Kidney epithelial cell (primary cell): ENCODE results near the gene ELOVL2. TPM values are rescaled to one million over a fixed set of nuclear protein-coding genes. Genes with fewer than 3 reads are reported as not detected.

Experiments
- DNase-seq: peaks from one replicate; pipeline ENCODE4 v3.0.0-alpha.2; 2010; ENCODE audit warnings: low read depth
- H3K27me3 ChIP-seq: 2 replicates; pipeline ENCODE4 v1.6.0; 2011; ENCODE audit warnings: low read length; ENCODE audit not compliant: control insufficient read depth, insufficient read depth
- H3K36me3 ChIP-seq: 2 replicates; pipeline ENCODE4 v1.5.1; 2011; ENCODE audit warnings: low read length; ENCODE audit not compliant: control insufficient read depth, insufficient read depth
- H3K4me3 ChIP-seq: 2 replicates; pipeline ENCODE4 v1.5.1; 2011; ENCODE audit warnings: low read depth, mild to moderate bottlenecking, control low read depth, low read length
- total RNA-seq: library from RNA; depleted of rRNA; stranded (reverse); fragments of >200 nt; gene quantifications from 2 replicates; pipeline ENCODE4 v1.2.3, GENCODE V29; 2015
- TF ChIP-seq, protein P1 (sequence below): IDR thresholded peaks from 2 replicates; pipeline ENCODE4 v1.5.1; 2011; ENCODE audit warnings: mild to moderate bottlenecking, moderate library complexity, low read length, control low read depth, inconsistent platforms; ENCODE audit not compliant: insufficient read depth, poor library complexity, severe bottlenecking

The ELOVL2 gene
- total RNA-seq, 1 donor from 2014 or later, result 0.84 TPM

DNA sequence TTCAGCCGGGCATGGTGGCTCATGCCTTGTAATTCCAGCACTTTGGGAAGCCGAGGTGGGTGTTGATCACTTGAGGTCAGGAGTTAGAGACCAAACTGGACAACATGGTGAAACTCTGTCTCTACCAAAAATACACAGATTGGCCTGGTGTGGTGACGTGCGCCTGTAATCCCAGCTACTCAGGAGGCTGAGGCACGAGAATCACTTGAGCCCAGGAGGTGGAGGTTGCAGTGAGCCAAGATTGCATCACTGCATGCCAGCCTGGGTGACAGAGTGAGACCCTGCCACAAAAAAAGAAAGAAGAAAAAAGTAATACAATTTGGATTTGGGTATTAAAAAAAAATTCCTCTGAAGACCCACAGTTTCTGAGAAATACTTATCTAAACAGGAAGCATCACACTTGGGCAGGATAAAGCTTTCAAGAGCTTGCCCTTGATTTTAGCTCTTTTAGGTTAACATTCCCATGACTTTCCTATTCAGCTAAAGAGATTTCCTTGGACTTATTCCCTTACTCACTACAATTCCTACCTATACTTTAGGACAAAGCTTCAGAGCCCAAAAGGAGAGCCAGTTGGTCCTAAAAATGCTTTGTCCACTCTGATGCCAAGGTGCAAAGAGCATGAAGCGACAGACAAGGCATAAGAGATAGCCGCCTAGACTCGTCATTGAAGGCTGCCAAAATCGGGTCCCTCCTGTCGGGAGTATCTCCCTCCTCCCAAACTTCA, 1.9 kb downstream of the ELOVL2 start:
- Histone ChIP-seq H3K27me3 (peaks cover 16% of the 10 kb centered on the region), H3K4me3 (no peak overlapping the region), H3K36me3 (no peaks in the 10 kb centered on the region)
- TF ChIP-seq, protein P1, sequence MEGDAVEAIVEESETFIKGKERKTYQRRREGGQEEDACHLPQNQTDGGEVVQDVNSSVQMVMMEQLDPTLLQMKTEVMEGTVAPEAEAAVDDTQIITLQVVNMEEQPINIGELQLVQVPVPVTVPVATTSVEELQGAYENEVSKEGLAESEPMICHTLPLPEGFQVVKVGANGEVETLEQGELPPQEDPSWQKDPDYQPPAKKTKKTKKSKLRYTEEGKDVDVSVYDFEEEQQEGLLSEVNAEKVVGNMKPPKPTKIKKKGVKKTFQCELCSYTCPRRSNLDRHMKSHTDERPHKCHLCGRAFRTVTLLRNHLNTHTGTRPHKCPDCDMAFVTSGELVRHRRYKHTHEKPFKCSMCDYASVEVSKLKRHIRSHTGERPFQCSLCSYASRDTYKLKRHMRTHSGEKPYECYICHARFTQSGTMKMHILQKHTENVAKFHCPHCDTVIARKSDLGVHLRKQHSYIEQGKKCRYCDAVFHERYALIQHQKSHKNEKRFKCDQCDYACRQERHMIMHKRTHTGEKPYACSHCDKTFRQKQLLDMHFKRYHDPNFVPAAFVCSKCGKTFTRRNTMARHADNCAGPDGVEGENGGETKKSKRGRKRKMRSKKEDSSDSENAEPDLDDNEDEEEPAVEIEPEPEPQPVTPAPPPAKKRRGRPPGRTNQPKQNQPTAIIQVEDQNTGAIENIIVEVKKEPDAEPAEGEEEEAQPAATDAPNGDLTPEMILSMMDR, result no peak
- no peak for DNase-seq

- Histone ChIP-seq H3K4me3 (no peak overlapping the region), H3K27me3 (peaks cover 16% of the 10 kb centered on the region), H3K36me3 (no peaks in the 10 kb centered on the region)
- TF ChIP-seq, protein P1, result no peak
- DNase-seq, result no peak
These were observed 4.0 kb downstream of the ELOVL2 start for GRCh38 chr6:11040134-11040533.

- TF ChIP-seq, protein P1, result no peak
- no peak overlapping the region for H3K4me3 ChIP-seq
- peaks cover 12% of the 10 kb centered on the region for H3K27me3 ChIP-seq
- no peaks in the 10 kb centered on the region for H3K36me3 ChIP-seq
- DNase-seq, result no peak
These were observed 5.1 kb downstream of the ELOVL2 start for GRCh38 chr6:11039040-11039439.

GRCh38 chr6:11036977-11037430, 7.1 kb downstream of the ELOVL2 start:
- no peak overlapping the region for H3K4me3 ChIP-seq
- DNase-seq, result no peak
- no peaks in the 10 kb centered on the region for H3K27me3 ChIP-seq
- H3K36me3 ChIP-seq, result no peaks in the 10 kb centered on the region
- TF ChIP-seq, protein P1, result no peak

- TF ChIP-seq, protein P1, result no peak
- no peak for DNase-seq
- H3K27me3 ChIP-seq, result no peaks in the 10 kb centered on the region
- no peaks in the 10 kb centered on the region for H3K36me3 ChIP-seq
- H3K4me3 ChIP-seq, result no peak overlapping the region
These were observed 7.8 kb downstream of the ELOVL2 start for GRCh38 chr6:11036351-11036740.
